Muscle of leg (tissue), 11 donors: ENCODE results near the gene GID8. TPM values are rescaled to one million over a fixed set of nuclear protein-coding genes. Genes with fewer than 3 reads are reported as not detected.

Source experiments
- DNase-seq: peaks from one replicate; pipeline ENCODE4 v3.0.0; 2013
- H3K27ac ChIP-seq: one replicate; pipeline ENCODE4 v1.5.1; 2013; ENCODE audit warnings: mild to moderate bottlenecking, low read length, control low read depth
- H3K27me3 ChIP-seq: one replicate; pipeline ENCODE4 v1.6.1; 2013; ENCODE audit warnings: low read length; ENCODE audit not compliant: control insufficient read depth, insufficient read depth
- H3K36me3 ChIP-seq: one replicate; pipeline ENCODE4 v1.6.1; 2013; ENCODE audit warnings: low read length; ENCODE audit not compliant: control insufficient read depth, insufficient read depth
- H3K4me1 ChIP-seq: one replicate; pipeline ENCODE4 v1.6.1; 2013; ENCODE audit warnings: low read length; ENCODE audit not compliant: control insufficient read depth, insufficient read depth
- H3K4me3 ChIP-seq: one replicate; pipeline ENCODE4 v1.5.1; 2013; ENCODE audit warnings: low read length, control low read depth
- H3K9me3 ChIP-seq: replicated peaks from 2 replicates; pipeline ENCODE4 v1.6.1; 2013; ENCODE audit warnings: low read depth, low read length; ENCODE audit not compliant: control insufficient read depth
- WGBS: methylation state at CpG from one replicate; pipeline ENCODE4 v1.1.5; 2013; ENCODE audit warnings: missing lambda C conversion rate; ENCODE audit not compliant: insufficient coverage; 5-methylcytosine and 5-hydroxymethylcytosine counted together
- polyA plus RNA-seq, 8 donors: library from polyadenylated mRNA; unstranded; fragments of 120-200 nt; gene quantifications; one replicate each; pipeline versions ENCODE4 v1.2.1 to v1.2.3, GENCODE V29; 2013; ENCODE audit warnings: inconsistent platforms in 1 of 8, low replicate concordance in 1 of 8; ENCODE audit not compliant: insufficient read length in 8 of 8, insufficient read depth in 1 of 8
- total RNA-seq: library from RNA; stranded (reverse); fragments of 120-200 nt; gene quantifications from one replicate; pipeline ENCODE4 v1.2.4, GENCODE V29; 2013

Gene GID8
- total and polyA plus RNA-seq, 9 donors: 22.0 to 38.7 (median 30.8) TPM

- Histone ChIP-seq H3K27me3 (no peaks in the 10 kb centered on the region), H3K4me1 (no peaks in the 10 kb centered on the region), H3K27ac (no peak overlapping the region), H3K36me3 (peaks cover 76% of the 10 kb centered on the region), H3K4me3 (no peak overlapping the region), H3K9me3 (no peaks in the 10 kb centered on the region)
- WGBS: 93% methylated on average over 14 of the region's 14 CpGs
- no peak for DNase-seq
Measured at GRCh38 chr20:62893700-62894099, 44.2 kb upstream of the GID8 start.

- H3K4me1 ChIP-seq: peaks cover under 1% of the 10 kb centered on the region
- no peak overlapping the region for H3K27ac ChIP-seq
- H3K36me3 ChIP-seq: peaks cover 71% of the 10 kb centered on the region
- no peaks in the 10 kb centered on the region for H3K9me3 ChIP-seq
- DNase-seq: no peak
- WGBS: 95% methylated on average over 5 of the region's 14 CpGs
- H3K27me3 ChIP-seq: no peaks in the 10 kb centered on the region
- H3K4me3 ChIP-seq: no peak overlapping the region
Measured at GRCh38 chr20:62894261-62894660, 43.7 kb upstream of the GID8 start.

- peaks cover 59% of the 10 kb centered on the region for H3K36me3 ChIP-seq
- H3K4me3 ChIP-seq: no peak overlapping the region
- H3K4me1 ChIP-seq: peaks cover 12% of the 10 kb centered on the region
- 84% methylated on average over 2 of the region's 9 CpGs for WGBS
- no peaks in the 10 kb centered on the region for H3K27me3 ChIP-seq
- no peaks in the 10 kb centered on the region for H3K9me3 ChIP-seq
- DNase-seq: no peak
- H3K27ac ChIP-seq: no peak overlapping the region
Measured at GRCh38 chr20:62895539-62895938, 42.4 kb upstream of the GID8 start.

GRCh38 chr20:62896526-62896925, 41.4 kb upstream of the GID8 start:
- H3K27ac ChIP-seq: no peak overlapping the region
- no peaks in the 10 kb centered on the region for H3K9me3 ChIP-seq
- H3K4me1 ChIP-seq: peaks cover 15% of the 10 kb centered on the region
- H3K27me3 ChIP-seq: no peaks in the 10 kb centered on the region
- 90% methylated on average over 16 of the region's 16 CpGs for WGBS
- peaks cover 56% of the 10 kb centered on the region for H3K36me3 ChIP-seq
- no peak overlapping the region for H3K4me3 ChIP-seq
- no peak for DNase-seq

GRCh38 chr20:62897666-62898065, 40.3 kb upstream of the GID8 start:
- WGBS: 59% methylated on average over 10 of the region's 11 CpGs
- no peaks in the 10 kb centered on the region for H3K27me3 ChIP-seq
- DNase-seq: no peak
- H3K4me3 ChIP-seq: no peak overlapping the region
- peaks cover 15% of the 10 kb centered on the region for H3K4me1 ChIP-seq
- H3K9me3 ChIP-seq: no peaks in the 10 kb centered on the region
- H3K36me3 ChIP-seq: peaks cover 56% of the 10 kb centered on the region
- H3K27ac ChIP-seq: no peak overlapping the region

- Histone ChIP-seq H3K27ac (no peak overlapping the region), H3K4me3 (no peak overlapping the region), H3K36me3 (peaks cover 55% of the 10 kb centered on the region), H3K4me1 (peaks cover 15% of the 10 kb centered on the region), H3K9me3 (no peaks in the 10 kb centered on the region), H3K27me3 (no peaks in the 10 kb centered on the region)
- DNase-seq: no peak
- WGBS: 87% methylated on average over 9 of the region's 16 CpGs
Measured at GRCh38 chr20:62898093-62898964, 39.6 kb upstream of the GID8 start.

GRCh38 chr20:62898970-62899632, 38.8 kb upstream of the GID8 start:
- Histone ChIP-seq H3K4me3 (no peak overlapping the region), H3K9me3 (no peaks in the 10 kb centered on the region), H3K36me3 (peaks cover 55% of the 10 kb centered on the region), H3K27ac (no peak overlapping the region), H3K27me3 (no peaks in the 10 kb centered on the region), H3K4me1 (peaks cover 15% of the 10 kb centered on the region)
- WGBS: 30% methylated on average over 5 of the region's 16 CpGs
- no peak for DNase-seq

GRCh38 chr20:62899633-62900051, 38.3 kb upstream of the GID8 start:
- Histone ChIP-seq H3K27me3 (no peaks in the 10 kb centered on the region), H3K36me3 (peaks cover 53% of the 10 kb centered on the region), H3K9me3 (no peaks in the 10 kb centered on the region), H3K4me1 (peaks cover 15% of the 10 kb centered on the region), H3K27ac (no peak overlapping the region), H3K4me3 (no peak overlapping the region)
- peak; percentile 46 for DNase-seq
- WGBS: 8% methylated on average over 6 of the region's 6 CpGs

GRCh38 chr20:62900052-62900691, 37.8 kb upstream of the GID8 start:
- peaks cover 15% of the 10 kb centered on the region for H3K4me1 ChIP-seq
- H3K27ac ChIP-seq: peak overlapping the region; percentile 5
- no peaks in the 10 kb centered on the region for H3K9me3 ChIP-seq
- peak; percentile 84 for DNase-seq
- WGBS: 4% methylated on average over 4 of the region's 11 CpGs
- H3K4me3 ChIP-seq: no peak overlapping the region
- peaks cover 53% of the 10 kb centered on the region for H3K36me3 ChIP-seq
- H3K27me3 ChIP-seq: no peaks in the 10 kb centered on the region
